ENCODE results near the gene NCK2.

GRCh38 chr2:105747991-105748390, 3.3 kb downstream of the NCK2 start:
- TF ChIP-seq CTCF (conservative IDR thresholded peaks at IDR 0.05; ENCODE audit: low read length) (no peak), EZH2phosphoT487 (IDR thresholded peaks at IDR 0.05; ENCODE audit: borderline replicate concordance) (no peak)

Measured in Loucy (cell line).